K562 (cell line): Measurements from ENCODE around the gene ASCC1. TPM values are rescaled to one million over a fixed set of nuclear protein-coding genes. Genes with fewer than 3 reads are reported as not detected.

Experiments used
- BRD9 ChIP-seq: fragments of 450-650 bp; IDR thresholded peaks from 2 replicates; pipeline ENCODE4 v1.6.1; 2018; ENCODE audit warnings: low read depth; ENCODE audit not compliant: partially characterized antibody
- CHCHD3 ChIP-seq: fragments of 250-450 bp; sonication (Bioruptor Pico); IDR thresholded peaks from 2 replicates; pipeline ENCODE4 v2.1.2; 2022; ENCODE audit warnings: mild to moderate bottlenecking
- HOMEZ ChIP-seq: fragments of 250-450 bp; sonication (Bioruptor Pico); IDR thresholded peaks from 2 replicates; pipeline ENCODE4 v1.4.0; 2020; ENCODE audit warnings: mild to moderate bottlenecking, moderate library complexity
- JUND ChIP-seq, 2 experiments: IDR thresholded peaks; 2 replicates in 1 of 2; 3 replicates in 1 of 2; pipeline ENCODE4 v1.6.1; 2011; ENCODE audit warnings: borderline replicate concordance in 2 of 2, low read depth in 2 of 2, low read length in 2 of 2, improper control_type of control experiment in 1 of 2, missing biosample characterization in 1 of 2, missing genetic modification characterization in 1 of 2, missing genetic modification reagents in 1 of 2
- KHSRP ChIP-seq: fragments of 450-650 bp; IDR thresholded peaks from 2 replicates; pipeline ENCODE4 v1.6.1; 2017
- MAFG ChIP-seq: fragments of 450-650 bp; conservative IDR thresholded peaks from 2 replicates; pipeline ENCODE4 v1.6.1; 2016; ENCODE audit warnings: missing genetic modification characterization, missing compliant biosample characterization
- MCM7 ChIP-seq, 2 experiments: fragments of 450-650 bp; IDR thresholded peaks; 2 replicates each; pipeline ENCODE4 v1.6.1; 2016 to 2018
- PBX2 ChIP-seq, 2 experiments: IDR thresholded peaks in 1 of 2; conservative IDR thresholded peaks in 1 of 2; 2 replicates each; pipeline ENCODE4 v1.6.1; 2016; ENCODE audit warnings: low read depth in 2 of 2, mild to moderate bottlenecking in 1 of 2, missing compliant biosample characterization in 1 of 2, missing genetic modification characterization in 1 of 2, moderate library complexity in 1 of 2
- PTRF ChIP-seq: fragments of 450-650 bp; IDR thresholded peaks from 2 replicates; pipeline ENCODE4 v1.6.1; 2016; ENCODE audit warnings: mild to moderate bottlenecking, missing genetic modification characterization, missing compliant biosample characterization
- SMARCB1 ChIP-seq: IDR thresholded peaks from 2 replicates; pipeline ENCODE4 v1.6.1; 2011; ENCODE audit warnings: improper control_type of control experiment, low read depth; ENCODE audit not compliant: insufficient read length
- TAF1 ChIP-seq: IDR thresholded peaks from 2 replicates; pipeline ENCODE4 v1.6.1; 2011; ENCODE audit warnings: mild to moderate bottlenecking, low read length, moderate library complexity; ENCODE audit not compliant: insufficient read depth, control insufficient read depth, severe bottlenecking; ENCODE audit errors: extremely low read depth
- TBL1XR1 ChIP-seq, 2 experiments: IDR thresholded peaks; 2 replicates each; pipeline ENCODE4 v1.6.1; 2012; ENCODE audit warnings: improper control_type of control experiment in 2 of 2, low read length in 2 of 2, mild to moderate bottlenecking in 1 of 2
- TCF15 ChIP-seq: fragments of 250-450 bp; sonication (Bioruptor Pico); IDR thresholded peaks from 2 replicates; pipeline ENCODE4 v1.8.0; 2022; ENCODE audit warnings: moderate library complexity, mild to moderate bottlenecking, inconsistent platforms
- TCF7L2 ChIP-seq: fragments of 150-350 bp; IDR thresholded peaks from 2 replicates; pipeline ENCODE4 v1.6.1; 2016; ENCODE audit warnings: low read depth, mild to moderate bottlenecking, low read length, moderate library complexity
- YBX1 ChIP-seq: fragments of 450-650 bp; IDR thresholded peaks from 2 replicates; pipeline ENCODE4 v1.7.1; 2016; ENCODE audit warnings: mild to moderate bottlenecking
- ZNF778 ChIP-seq: fragments of 450-650 bp; formaldehyde crosslinking; IDR thresholded peaks from 2 replicates; pipeline ENCODE4 v1.4.0; 2020; ENCODE audit warnings: mild to moderate bottlenecking, moderate library complexity
- ZZZ3 ChIP-seq: fragments of 450-650 bp; IDR thresholded peaks from 2 replicates; pipeline ENCODE4 v1.6.1; 2016; ENCODE audit warnings: antibody characterized with exemption, mild to moderate bottlenecking, moderate library complexity
- polyA plus RNA-seq, 8 experiments: library from polyadenylated mRNA; depleted of rRNA in 4 of 8; stranded (reverse) in 5 of 8; unstranded in 3 of 8; fragments of >200 nt; fragmentation: Nextera tagmentation in 2 of 8; fragmentation: Illumina TruSeq in 1 of 8; extraction: Ambion mirVana in 2 of 8; extraction: Trizol in 1 of 8; gene quantifications; 2 replicates each; pipeline versions ENCODE4 v1.2.1 to v1.2.3, GENCODE V29; 2011 to 2014; ENCODE audit warnings: inconsistent platforms in 1 of 8, missing spikeins in 1 of 8
- total RNA-seq, 7 experiments: library from RNA; depleted of rRNA in 6 of 7; stranded (reverse); fragments of >200 nt in 6 of 7; fragmentation: Illumina TruSeq in 2 of 7; extraction: Trizol in 2 of 7; gene quantifications; 2 replicates each; pipeline versions ENCODE4 v1.2.1 to v1.2.3, GENCODE V29; 2011 to 2021; ENCODE audit warnings: low replicate concordance in 1 of 7
- TF ChIP-seq, protein P1 (sequence below): conservative IDR thresholded peaks from 2 replicates; pipeline ENCODE4 v1.6.1; 2011; ENCODE audit warnings: low read depth, mild to moderate bottlenecking, low read length; ENCODE audit not compliant: control insufficient read depth
- TF ChIP-seq, protein P2 (sequence below): sonication (generic); formaldehyde crosslinking; IDR thresholded peaks from 2 replicates; pipeline ENCODE4 v1.5.0; 2020; ENCODE audit warnings: missing genetic modification reagents
- TF ChIP-seq, protein P3 (sequence below): fragments of 250-450 bp; sonication (Bioruptor Pico); IDR thresholded peaks from 2 replicates; pipeline ENCODE4 v1.9.0; 2021; ENCODE audit warnings: mild to moderate bottlenecking

Gene ASCC1
- total and polyA plus RNA-seq, 9 of the 15 experiments (the other 6 are each of a cell fraction or from before 2014, with no cell fraction given), result 31.7 to 73.3 (median 52.8) TPM

DNA sequence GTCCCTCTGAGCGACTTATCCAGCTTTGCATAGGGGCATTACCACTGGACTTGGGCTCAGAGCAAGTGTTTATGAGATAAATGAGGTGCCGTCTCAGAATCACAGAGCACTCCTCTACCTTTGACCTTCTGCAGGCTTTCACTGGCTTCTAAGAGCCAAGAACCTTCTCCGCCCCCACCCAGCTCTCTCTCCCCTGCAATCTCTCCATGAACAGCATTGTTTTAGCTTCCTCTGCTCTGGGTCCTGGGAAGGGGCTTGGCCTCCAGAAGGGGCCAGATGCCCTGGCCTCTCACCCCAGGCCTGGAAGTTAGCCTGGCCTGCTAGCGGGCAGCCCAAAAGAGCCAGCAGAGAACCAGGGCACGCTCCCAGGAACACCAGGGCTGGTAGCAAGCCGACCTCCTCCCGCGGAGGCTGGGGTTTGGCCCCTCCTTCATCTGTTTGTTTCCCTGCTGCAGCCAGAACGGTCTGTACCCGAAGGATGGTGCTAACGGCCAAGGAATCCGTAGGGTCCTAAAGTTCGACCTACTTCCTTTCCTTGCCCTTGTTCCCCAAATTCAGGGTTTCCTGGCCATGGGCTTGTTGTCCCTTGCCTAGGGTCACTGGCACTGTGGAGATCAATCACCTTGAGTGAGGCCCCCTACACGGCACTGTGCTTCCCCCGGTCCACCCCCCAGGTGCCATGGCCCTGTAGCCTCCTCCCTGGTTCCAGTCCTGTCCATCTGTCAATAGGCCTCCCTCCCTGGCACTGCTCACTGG, 38.9 kb upstream of the ASCC1 start (continued):
- no peak for TF ChIP-seq SMARCB1
- TF ChIP-seq TBL1XR1 (IDR thresholded peaks at IDR 0.05; ENCODE audit: low read length in 2 of 2), result peak in 1 of 2 experiments; percentile 34; a peak in 1 of 4 replicates
- TF ChIP-seq MAFG (tag), result no peak
- no peak for TF ChIP-seq CHCHD3 (CRISPR knock-in tag)
- TF ChIP-seq HOMEZ (CRISPR knock-in tag), result no peak
- TF ChIP-seq MCM7 (IDR thresholded peaks at IDR 0.05), result no peak
- TF ChIP-seq, protein P1, sequence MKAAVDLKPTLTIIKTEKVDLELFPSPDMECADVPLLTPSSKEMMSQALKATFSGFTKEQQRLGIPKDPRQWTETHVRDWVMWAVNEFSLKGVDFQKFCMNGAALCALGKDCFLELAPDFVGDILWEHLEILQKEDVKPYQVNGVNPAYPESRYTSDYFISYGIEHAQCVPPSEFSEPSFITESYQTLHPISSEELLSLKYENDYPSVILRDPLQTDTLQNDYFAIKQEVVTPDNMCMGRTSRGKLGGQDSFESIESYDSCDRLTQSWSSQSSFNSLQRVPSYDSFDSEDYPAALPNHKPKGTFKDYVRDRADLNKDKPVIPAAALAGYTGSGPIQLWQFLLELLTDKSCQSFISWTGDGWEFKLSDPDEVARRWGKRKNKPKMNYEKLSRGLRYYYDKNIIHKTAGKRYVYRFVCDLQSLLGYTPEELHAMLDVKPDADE, result peak; percentile 54; the same call in 1 of the 2 replicates
- no peak for TF ChIP-seq PTRF (tag)
- TF ChIP-seq TCF15 (CRISPR knock-in tag), result no peak
- TF ChIP-seq KHSRP, result no peak
- TF ChIP-seq ZNF778, result no peak
- TF ChIP-seq, protein P2, sequence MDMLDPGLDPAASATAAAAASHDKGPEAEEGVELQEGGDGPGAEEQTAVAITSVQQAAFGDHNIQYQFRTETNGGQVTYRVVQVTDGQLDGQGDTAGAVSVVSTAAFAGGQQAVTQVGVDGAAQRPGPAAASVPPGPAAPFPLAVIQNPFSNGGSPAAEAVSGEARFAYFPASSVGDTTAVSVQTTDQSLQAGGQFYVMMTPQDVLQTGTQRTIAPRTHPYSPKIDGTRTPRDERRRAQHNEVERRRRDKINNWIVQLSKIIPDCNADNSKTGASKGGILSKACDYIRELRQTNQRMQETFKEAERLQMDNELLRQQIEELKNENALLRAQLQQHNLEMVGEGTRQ (CRISPR knock-in tag), result no peak
- no peak for TF ChIP-seq TCF7L2
- no peak for TF ChIP-seq BRD9
- TF ChIP-seq TAF1, result peak; percentile 24
- TF ChIP-seq YBX1, result no peak
- TF ChIP-seq, protein P3, sequence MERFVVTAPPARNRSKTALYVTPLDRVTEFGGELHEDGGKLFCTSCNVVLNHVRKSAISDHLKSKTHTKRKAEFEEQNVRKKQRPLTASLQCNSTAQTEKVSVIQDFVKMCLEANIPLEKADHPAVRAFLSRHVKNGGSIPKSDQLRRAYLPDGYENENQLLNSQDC, result no peak
- no peak for TF ChIP-seq PBX2 (CRISPR knock-in tag; IDR thresholded peaks at IDR 0.05; ENCODE audit: low read depth)
- TF ChIP-seq PBX2 (tag; conservative IDR thresholded peaks at IDR 0.05; ENCODE audit: low read depth), result 0 out of 2 replicates have a peak, but pooled peaks have one; percentile 3
- peak; percentile 32; the same call in 1 of the 2 replicates for TF ChIP-seq JUND (IDR thresholded peaks at IDR 0.05; ENCODE audit: borderline replicate concordance, low read depth, low read length)
- TF ChIP-seq JUND (tag; IDR thresholded peaks at IDR 0.05; ENCODE audit: borderline replicate concordance, low read depth, low read length), result 0 out of 3 replicates have a peak, but pooled peaks have one; percentile 41
- TF ChIP-seq ZZZ3, result no peak
